C4-2B (cell line): ENCODE data around the gene CD19.

ENCODE experiments used
- CTCF ChIP-seq: fragments of 450-650 bp; conservative IDR thresholded peaks from 2 replicates; pipeline ENCODE4 v1.5.1; 2017; ENCODE audit warnings: mild to moderate bottlenecking
- ZFX ChIP-seq: fragments of 450-650 bp; IDR thresholded peaks from 2 replicates; pipeline ENCODE4 v1.6.1; 2017

DNA sequence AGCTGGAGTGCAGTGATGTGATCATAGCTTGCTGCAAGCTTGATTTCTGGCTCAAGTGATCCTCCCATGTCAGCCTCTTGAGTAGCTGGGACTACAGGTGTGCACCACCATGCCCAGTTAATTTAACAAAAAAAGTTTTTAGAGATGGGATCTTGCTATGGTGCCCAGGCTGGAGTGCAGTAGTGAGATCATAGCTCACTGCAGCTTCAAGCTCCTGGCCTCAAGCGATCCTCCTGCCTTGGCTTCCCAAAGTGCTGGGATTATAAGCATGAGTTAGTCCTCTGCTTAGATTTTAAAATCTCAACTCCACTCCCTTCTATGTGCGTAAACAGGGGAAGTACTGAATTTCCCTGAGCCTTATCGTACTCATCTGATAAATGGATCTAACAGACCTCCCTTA lies 13.1 kb upstream of the CD19 start:
- TF ChIP-seq CTCF (no peak), ZFX (no peak)
